HG03460 (cell line): ENCODE data around the gene ETNK2.

Source experiments
- ATAC-seq: cut with Tn5 transposase; IDR thresholded peaks from one replicate; pipeline ENCODE4 v1.9.1; 2021; ENCODE audit not compliant: unreplicated experiment

The ETNK2 gene

GRCh38 chr1:204128964-204129896 lies 22.6 kb downstream of the ETNK2 start:
- no peak for ATAC-seq

GRCh38 chr1:204128464-204128963 lies 23.3 kb downstream of the ETNK2 start:
- no peak for ATAC-seq

GRCh38 chr1:204127597-204128242 lies 24.1 kb downstream of the ETNK2 start:
- no peak for ATAC-seq

- no peak for ATAC-seq
These were observed 24.9 kb downstream of the ETNK2 start for GRCh38 chr1:204126956-204127355.

- ATAC-seq = no peak
These were observed 25.5 kb downstream of the ETNK2 start for GRCh38 chr1:204126386-204126785.

GRCh38 chr1:204125759-204126351 lies 26.0 kb downstream of the ETNK2 start:
- no peak for ATAC-seq

- ATAC-seq = no peak
These were observed 27.2 kb downstream of the ETNK2 start for GRCh38 chr1:204124639-204125038.

GRCh38 chr1:204123376-204123775 lies 28.5 kb downstream of the ETNK2 start:
- no peak for ATAC-seq

- no peak for ATAC-seq
These were observed 29.8 kb downstream of the ETNK2 start for GRCh38 chr1:204121840-204122555.

- ATAC-seq = no peak
These were observed 35.3 kb downstream of the ETNK2 start for GRCh38 chr1:204116539-204116938.

GRCh38 chr1:204115116-204115515 lies 36.7 kb downstream of the ETNK2 start:
- ATAC-seq = no peak

GRCh38 chr1:204114606-204115005 lies 37.2 kb downstream of the ETNK2 start:
- no peak for ATAC-seq

- ATAC-seq = no peak
These were observed 37.9 kb downstream of the ETNK2 start for GRCh38 chr1:204113896-204114295.

- no peak for ATAC-seq
These were observed 38.7 kb downstream of the ETNK2 start for GRCh38 chr1:204112876-204113730.

- no peak for ATAC-seq
These were observed 40.8 kb downstream of the ETNK2 start for GRCh38 chr1:204110894-204111633.

- no peak for ATAC-seq
These were observed 43.3 kb downstream of the ETNK2 start for GRCh38 chr1:204108312-204109141.

GRCh38 chr1:204107892-204108291 lies 44.0 kb downstream of the ETNK2 start:
- ATAC-seq = no peak

- no peak for ATAC-seq
These were observed 45.0 kb downstream of the ETNK2 start for GRCh38 chr1:204106825-204107224.

GRCh38 chr1:204105131-204105515 lies 46.7 kb downstream of the ETNK2 start:
- ATAC-seq = no peak
